H9 (cell line): ENCODE results near the gene POU6F2. TPM values are rescaled to one million over a fixed set of nuclear protein-coding genes. Genes with fewer than 3 reads are reported as not detected.

ENCODE experiments used
- DNase-seq: peaks from one replicate; pipeline ENCODE4 v3.0.0-alpha.2; 2017
- H2AFZ ChIP-seq: one replicate; pipeline ENCODE4 v1.6.1; 2013; ENCODE audit warnings: mild to moderate bottlenecking, low read length, control low read depth, moderate library complexity
- H2AK5ac ChIP-seq: 2 replicates; pipeline ENCODE4 v1.6.1; 2013; ENCODE audit warnings: low read length, control low read depth, mixed read lengths; ENCODE audit not compliant: insufficient read length
- H2BK120ac ChIP-seq: one replicate; pipeline ENCODE4 v1.6.1; 2013; ENCODE audit warnings: low read depth, mild to moderate bottlenecking, low read length, control low read depth, inconsistent platforms; ENCODE audit not compliant: poor library complexity, severe bottlenecking
- H2BK12ac ChIP-seq: 2 replicates; pipeline ENCODE4 v1.6.1; 2013; ENCODE audit warnings: low read length, control low read depth, mixed read lengths, low read depth; ENCODE audit not compliant: insufficient read length
- H2BK15ac ChIP-seq: 2 replicates; pipeline ENCODE4 v1.6.1; 2013; ENCODE audit warnings: low read depth, low read length, control low read depth
- H2BK20ac ChIP-seq: one replicate; pipeline ENCODE4 v1.6.1; 2013; ENCODE audit warnings: low read depth, mild to moderate bottlenecking, low read length, control low read depth, inconsistent platforms; ENCODE audit not compliant: poor library complexity, severe bottlenecking
- H2BK5ac ChIP-seq: 2 replicates; pipeline ENCODE4 v1.6.1; 2013; ENCODE audit warnings: low read length, control low read depth, mixed read lengths; ENCODE audit not compliant: insufficient read length
- H3K14ac ChIP-seq: 2 replicates; pipeline ENCODE4 v1.6.1; 2013; ENCODE audit warnings: low read length, control low read depth; ENCODE audit not compliant: insufficient read depth
- H3K18ac ChIP-seq: 2 replicates; pipeline ENCODE4 v1.6.1; 2013; ENCODE audit warnings: low read depth, mild to moderate bottlenecking, mixed read lengths, low read length, control low read depth; ENCODE audit not compliant: insufficient read length
- H3K23ac ChIP-seq: 2 replicates; pipeline ENCODE4 v1.6.1; 2013; ENCODE audit warnings: low read length, control low read depth, mixed read lengths, low read depth; ENCODE audit not compliant: insufficient read length
- H3K23me2 ChIP-seq: 2 replicates; pipeline ENCODE4 v1.6.1; 2013; ENCODE audit warnings: low read depth, mild to moderate bottlenecking, mixed read lengths, low read length, control low read depth; ENCODE audit not compliant: insufficient read length, poor library complexity, severe bottlenecking
- H3K27ac ChIP-seq: 2 replicates; pipeline ENCODE4 v1.5.1; 2013; ENCODE audit warnings: low read length, control low read depth, mixed read lengths, low read depth; ENCODE audit not compliant: insufficient read length
- H3K27me3 ChIP-seq: 2 replicates; pipeline ENCODE4 v1.6.1; 2013; ENCODE audit warnings: low read length, control low read depth, inconsistent platforms; ENCODE audit not compliant: insufficient read depth
- H3K4ac ChIP-seq: 2 replicates; pipeline ENCODE4 v1.6.1; 2013; ENCODE audit warnings: low read depth, mild to moderate bottlenecking, control low read depth, inconsistent platforms, low read length, moderate library complexity
- H3K4me1 ChIP-seq: 2 replicates; pipeline ENCODE4 v1.6.1; 2013; ENCODE audit warnings: low read length, control low read depth, inconsistent platforms; ENCODE audit not compliant: insufficient read depth
- H3K4me2 ChIP-seq: 2 replicates; pipeline ENCODE4 v1.6.1; 2013; ENCODE audit warnings: low read length, control low read depth, mixed read lengths; ENCODE audit not compliant: insufficient read length, insufficient read depth
- H3K56ac ChIP-seq: 2 replicates; pipeline ENCODE4 v1.6.1; 2013; ENCODE audit warnings: low read depth, mild to moderate bottlenecking, mixed read lengths, low read length, control low read depth; ENCODE audit not compliant: insufficient read length
- H3K79me1 ChIP-seq: 2 replicates; pipeline ENCODE4 v1.6.1; 2013; ENCODE audit warnings: low read depth, mild to moderate bottlenecking, moderate library complexity, low read length, control low read depth, inconsistent platforms; ENCODE audit not compliant: insufficient read depth, poor library complexity, severe bottlenecking
- H3K79me2 ChIP-seq: 2 replicates; pipeline ENCODE4 v1.6.1; 2013; ENCODE audit warnings: low read length, control low read depth, inconsistent platforms; ENCODE audit not compliant: insufficient read depth
- H3K9ac ChIP-seq: 2 replicates; pipeline ENCODE4 v1.6.1; 2013; ENCODE audit warnings: low read length, control low read depth, mixed read lengths; ENCODE audit not compliant: insufficient read length; ENCODE audit errors: extremely low read depth
- H3K9me3 ChIP-seq: one replicate; pipeline ENCODE4 v1.6.1; 2013; ENCODE audit warnings: low read depth, low read length, inconsistent platforms; ENCODE audit not compliant: control insufficient read depth
- H3T11ph ChIP-seq: one replicate; pipeline ENCODE4 v1.6.1; 2013; ENCODE audit warnings: mild to moderate bottlenecking, low read length, control low read depth, inconsistent platforms
- H4K20me1 ChIP-seq: one replicate; pipeline ENCODE4 v1.6.1; 2013; ENCODE audit not compliant: control insufficient read depth, insufficient read length, insufficient read depth
- H4K5ac ChIP-seq: 2 replicates; pipeline ENCODE4 v1.6.1; 2013; ENCODE audit warnings: low read depth, mild to moderate bottlenecking, mixed read lengths, low read length, control low read depth; ENCODE audit not compliant: insufficient read length
- H4K8ac ChIP-seq: replicated peaks from 2 replicates; pipeline ENCODE4 v1.6.1; 2013; ENCODE audit warnings: low read length, control low read depth, mixed read lengths, low read depth; ENCODE audit not compliant: insufficient read length
- H4K91ac ChIP-seq: 2 replicates; pipeline ENCODE4 v1.6.1; 2013; ENCODE audit warnings: low read depth, mild to moderate bottlenecking, moderate library complexity, mixed read lengths, low read length, control low read depth; ENCODE audit not compliant: insufficient read length
- H3K27ac Mint-ChIP-seq, 3 experiments: 2 replicates in 2 of 3; 3 replicates in 1 of 3; pipeline ENCODE4 v1.8.0; 2020 to 2021; ENCODE audit warnings: mixed read lengths in 3 of 3, mild to moderate bottlenecking in 1 of 3, moderate library complexity in 1 of 3
- H3K27me3 Mint-ChIP-seq: 2 replicates; pipeline ENCODE4 v1.8.0; 2021; ENCODE audit warnings: low read depth, mild to moderate bottlenecking, moderate library complexity, mixed read lengths
- H3K36me3 Mint-ChIP-seq, 3 experiments: 2 replicates in 2 of 3; 3 replicates in 1 of 3; pipeline ENCODE4 v1.8.0; 2020 to 2021; ENCODE audit warnings: low read depth in 3 of 3, mixed read lengths in 3 of 3; ENCODE audit not compliant: insufficient read depth in 1 of 3
- H3K4me1 Mint-ChIP-seq, 2 experiments: 2 replicates each; pipeline ENCODE4 v1.8.0; 2020; ENCODE audit warnings: mixed read lengths in 2 of 2
- H3K4me3 Mint-ChIP-seq, 2 experiments: 2 replicates in 1 of 2; 3 replicates in 1 of 2; pipeline ENCODE4 v1.8.0; 2020 to 2021; ENCODE audit warnings: mild to moderate bottlenecking in 2 of 2, mixed read lengths in 2 of 2, moderate library complexity in 1 of 2
- H3K9me3 Mint-ChIP-seq, 2 experiments: 2 replicates in 1 of 2; 3 replicates in 1 of 2; pipeline ENCODE4 v1.8.0; 2020; ENCODE audit warnings: mild to moderate bottlenecking in 2 of 2, mixed read lengths in 2 of 2, moderate library complexity in 1 of 2
- WGBS: extraction: QIAGEN DNeasy Blood & Tissue Kit; methylation state at CpG from one replicate; pipeline ENCODE4 v1.1.7; 2013; ENCODE audit warnings: missing lambda C conversion rate, low lambda C conversion rate, mixed read lengths; ENCODE audit not compliant: insufficient read length; ENCODE audit errors: extremely low coverage; 5-methylcytosine and 5-hydroxymethylcytosine counted together
- total RNA-seq: library from RNA; stranded (reverse); gene quantifications from 2 replicates; pipeline ENCODE4 v1.2.1, GENCODE V29; 2021
- TF ChIP-seq, protein P1 (sequence below): fragments of 200-600 bp; sonication (generic); conservative IDR thresholded peaks from 3 replicates; pipeline ENCODE4 v1.8.0; 2021; ENCODE audit warnings: antibody characterized with exemption, mild to moderate bottlenecking

Gene POU6F2
- total RNA-seq, 1 experiment from 2014 or later, result 1.9 TPM

DNA sequence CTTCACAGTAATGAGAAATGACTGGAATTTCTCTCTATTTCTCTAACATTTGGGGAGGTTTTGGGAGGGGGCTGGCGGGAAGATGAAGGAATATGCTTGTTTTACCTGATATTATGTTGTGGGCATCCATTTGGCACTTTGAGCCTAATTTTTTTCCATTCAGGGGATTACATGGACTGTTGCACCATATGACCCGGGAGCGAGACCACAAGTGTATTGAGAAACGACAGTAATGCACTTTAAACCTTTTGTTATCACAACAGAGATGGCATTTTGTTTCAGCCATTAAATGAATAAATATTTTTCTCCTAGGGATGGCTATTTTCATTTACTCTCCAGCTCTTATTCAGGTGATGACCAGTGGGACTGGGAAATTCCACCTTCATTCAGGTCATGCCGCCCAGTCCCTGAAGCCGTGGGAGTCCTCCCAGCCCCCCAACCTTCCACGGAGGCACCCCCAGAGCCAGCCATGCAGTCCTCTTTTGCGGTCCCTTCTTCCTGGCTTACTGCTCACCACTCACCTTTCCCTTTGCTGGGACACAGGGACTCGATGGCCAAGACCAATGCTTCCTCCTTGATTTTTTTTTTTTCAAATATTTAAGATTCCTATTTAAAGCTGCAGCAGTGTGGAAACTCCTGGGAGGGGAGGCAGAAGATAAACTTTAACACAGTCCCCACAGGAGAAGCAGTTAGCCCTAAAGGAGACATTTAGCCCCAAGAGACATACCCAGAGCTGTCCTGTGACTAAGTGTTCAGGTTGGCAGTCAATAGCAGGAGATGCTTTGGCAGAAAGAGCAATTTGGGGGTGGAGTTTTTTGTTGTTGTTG, 397.6 kb downstream of the POU6F2 start:
- Histone ChIP-seq H3K23me2 (no peaks in the 10 kb centered on the region), H3T11ph (no peak overlapping the region), H3K9ac (no peak overlapping the region), H3K14ac (no peak overlapping the region), H3K18ac (no peak overlapping the region), H3K27ac (no peak overlapping the region), H3K23ac (no peak overlapping the region), H3K27me3 (no peaks in the 10 kb centered on the region), H2BK12ac (no peak overlapping the region), H3K56ac (no peak overlapping the region), H2AK5ac (no peak overlapping the region), H2BK5ac (no peak overlapping the region), H3K4me2 (no peak overlapping the region), H4K91ac (no peak overlapping the region), H3K79me1 (no peaks in the 10 kb centered on the region), H3K4me1 (no peaks in the 10 kb centered on the region), H2BK120ac (no peak overlapping the region), H3K4ac (no peak overlapping the region), H2BK20ac (no peak overlapping the region), H4K5ac (no peak overlapping the region), H4K20me1 (no peaks in the 10 kb centered on the region), H4K8ac (no peak overlapping the region), H2BK15ac (no peak overlapping the region), H3K79me2 (no peaks in the 10 kb centered on the region), H3K9me3 (no peaks in the 10 kb centered on the region), H2AFZ (no peak overlapping the region)
- H3K27me3 Mint-ChIP-seq, result no peaks in the 10 kb centered on the region
- no peak overlapping the region for H3K4me3 Mint-ChIP-seq
- DNase-seq, result no peak
- H3K9me3 Mint-ChIP-seq, result peaks cover under 1 to 8% of the 10 kb centered on the region in 2 experiments; a peak in 3 of 5 replicates
- TF ChIP-seq, protein P1, sequence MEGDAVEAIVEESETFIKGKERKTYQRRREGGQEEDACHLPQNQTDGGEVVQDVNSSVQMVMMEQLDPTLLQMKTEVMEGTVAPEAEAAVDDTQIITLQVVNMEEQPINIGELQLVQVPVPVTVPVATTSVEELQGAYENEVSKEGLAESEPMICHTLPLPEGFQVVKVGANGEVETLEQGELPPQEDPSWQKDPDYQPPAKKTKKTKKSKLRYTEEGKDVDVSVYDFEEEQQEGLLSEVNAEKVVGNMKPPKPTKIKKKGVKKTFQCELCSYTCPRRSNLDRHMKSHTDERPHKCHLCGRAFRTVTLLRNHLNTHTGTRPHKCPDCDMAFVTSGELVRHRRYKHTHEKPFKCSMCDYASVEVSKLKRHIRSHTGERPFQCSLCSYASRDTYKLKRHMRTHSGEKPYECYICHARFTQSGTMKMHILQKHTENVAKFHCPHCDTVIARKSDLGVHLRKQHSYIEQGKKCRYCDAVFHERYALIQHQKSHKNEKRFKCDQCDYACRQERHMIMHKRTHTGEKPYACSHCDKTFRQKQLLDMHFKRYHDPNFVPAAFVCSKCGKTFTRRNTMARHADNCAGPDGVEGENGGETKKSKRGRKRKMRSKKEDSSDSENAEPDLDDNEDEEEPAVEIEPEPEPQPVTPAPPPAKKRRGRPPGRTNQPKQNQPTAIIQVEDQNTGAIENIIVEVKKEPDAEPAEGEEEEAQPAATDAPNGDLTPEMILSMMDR, result no peak
- peak overlapping the region in 1 of 3 experiments; percentile 18; a peak in 1 of 7 replicates for H3K27ac Mint-ChIP-seq
- peaks cover 0 to 6% (median 0%) of the 10 kb centered on the region in 3 experiments; a peak in 3 of 7 replicates for H3K36me3 Mint-ChIP-seq
- H3K4me1 Mint-ChIP-seq, result peaks cover 4% of the 10 kb centered on the region in 2 experiments; a peak in 3 of 4 replicates
- WGBS, result no CpG with 5 or more reads among the region's 9 CpGs
